AG04450 (cell line): Measurements from ENCODE around the gene ALOX5. TPM values are rescaled to one million over a fixed set of nuclear protein-coding genes. Genes with fewer than 3 reads are reported as not detected.

Source experiments
- CTCF ChIA-PET: fragments of 300-600, 350-600 bp; formaldehyde crosslinking; extraction: SDS; loops from one replicate; lab custom pipeline; 2022; ENCODE audit warnings: antibody characterized with exemption, inconsistent platforms; lab: Charles Lee
- POLR2A ChIA-PET: fragments of 350-600 bp; formaldehyde crosslinking; extraction: SDS; loops from one replicate; lab custom pipeline; 2021; ENCODE audit warnings: antibody characterized with exemption, inconsistent platforms; lab: Yijun Ruan, JAX
- DNase-seq: peaks from one replicate; pipeline ENCODE4 v3.0.0-alpha.2; 2011; ENCODE audit warnings: low read depth, low spot score
- H3K27ac ChIP-seq: one replicate; pipeline ENCODE4 v1.5.1; 2012; ENCODE audit warnings: low read depth, low read length, control low read depth
- H3K27me3 ChIP-seq: one replicate; pipeline ENCODE4 v1.6.0; 2012; ENCODE audit warnings: low read length; ENCODE audit not compliant: control insufficient read depth, insufficient read depth
- H3K4me3 ChIP-seq: 2 replicates; pipeline ENCODE4 v1.5.1; 2011; ENCODE audit warnings: mild to moderate bottlenecking, low read depth, low read length, control low read depth
- H3K9me3 ChIP-seq: 2 replicates; pipeline ENCODE4 v1.5.1; 2012; ENCODE audit warnings: low read length; ENCODE audit not compliant: control insufficient read depth, insufficient read depth
- CTCF ChIP-seq: IDR thresholded peaks from 2 replicates; pipeline ENCODE4 v1.5.1; 2011; ENCODE audit warnings: low read depth, low read length, control low read depth, inconsistent platforms
- polyA plus RNA-seq: library from polyadenylated mRNA; depleted of rRNA; stranded (reverse); fragments of >200 nt; gene quantifications from 2 replicates; pipeline ENCODE4 v1.2.3, GENCODE V29; 2011

Gene ALOX5
- polyA plus RNA-seq, 1 experiment, result not detected

- TF ChIP-seq CTCF, result no peak
- CTCF ChIA-PET, result no interaction called here
- Histone ChIP-seq H3K27me3 (peaks cover 4% of the 10 kb centered on the region), H3K9me3 (peaks cover 6% of the 10 kb centered on the region; the same call in 1 of the 2 replicates), H3K27ac (no peak overlapping the region), H3K4me3 (no peak overlapping the region)
- POLR2A ChIA-PET, result interaction anchor here (0.6 kb wide), 1 partner anchor 197 kb away, joined by 4 read pairs; no protein-coding TSS in a partner anchor
- no peak for DNase-seq
Measured at GRCh38 chr10:45447416-45447815, 73.4 kb downstream of the ALOX5 start.

GRCh38 chr10:45450866-45451265 lies 76.8 kb downstream of the ALOX5 start:
- no peak for TF ChIP-seq CTCF
- no peaks in the 10 kb centered on the region for H3K9me3 ChIP-seq
- no peak for DNase-seq
- H3K27ac ChIP-seq, result no peak overlapping the region
- ChIA-PET POLR2A (no interaction called here), CTCF (interaction anchor here (1.4 kb wide), 1 partner anchor 14 kb away, joined by 4 read pairs; no protein-coding TSS in a partner anchor)
- H3K27me3 ChIP-seq, result peaks cover 4% of the 10 kb centered on the region
- no peak overlapping the region for H3K4me3 ChIP-seq

- TF ChIP-seq CTCF, result no peak
- Histone ChIP-seq H3K27me3 (peaks cover 4% of the 10 kb centered on the region), H3K4me3 (no peak overlapping the region), H3K27ac (no peak overlapping the region), H3K9me3 (no peaks in the 10 kb centered on the region)
- ChIA-PET POLR2A (no interaction called here), CTCF (interaction anchor here (1.4 kb wide), 1 partner anchor 14 kb away, joined by 4 read pairs; no protein-coding TSS in a partner anchor)
- no peak for DNase-seq
Measured at GRCh38 chr10:45451407-45451806, 77.4 kb downstream of the ALOX5 start.

GRCh38 chr10:45452268-45452667 lies 78.3 kb downstream of the ALOX5 start:
- CTCF ChIA-PET, result no interaction called here
- no peak for DNase-seq
- Histone ChIP-seq H3K27ac (no peak overlapping the region), H3K27me3 (peaks cover under 1% of the 10 kb centered on the region), H3K4me3 (no peak overlapping the region), H3K9me3 (no peaks in the 10 kb centered on the region)
- TF ChIP-seq CTCF, result no peak
- POLR2A ChIA-PET, result no interaction called here

GRCh38 chr10:45452743-45453452 lies 78.9 kb downstream of the ALOX5 start:
- ChIA-PET POLR2A (no interaction called here), CTCF (interaction anchor here (1.9 kb wide), 1 partner anchor 12 kb away, joined by 13 read pairs; no protein-coding TSS in a partner anchor)
- Histone ChIP-seq H3K4me3 (no peak overlapping the region), H3K9me3 (no peaks in the 10 kb centered on the region), H3K27me3 (no peaks in the 10 kb centered on the region), H3K27ac (no peak overlapping the region)
- DNase-seq, result no peak
- TF ChIP-seq CTCF, result no peak
